T-helper 17 cell (primary cell): ENCODE data around the gene TLR5. TPM values are rescaled to one million over a fixed set of nuclear protein-coding genes. Genes with fewer than 3 reads are reported as not detected.

Experiments used
- ATAC-seq: fragments of 150-1000 bp; cut with Tn5 transposase; 2 replicates; pipeline ENCODE4 v1.10.0; 2021; ENCODE audit warnings: mild to moderate bottlenecking, moderate library complexity
- DNase-seq, 3 donors: peaks; one replicate each; pipeline versions ENCODE4 v3.0.0 to v3.0.0-alpha.2; 2020 to 2021
- H3K9me3 ChIP-seq: one replicate; pipeline ENCODE4 v1.7.0; 2013; ENCODE audit warnings: low read length, mild to moderate bottlenecking; ENCODE audit not compliant: control insufficient read depth, poor library complexity, severe bottlenecking
- H3K27ac Mint-ChIP-seq: one replicate; pipeline ENCODE4 v1.8.0; 2022; ENCODE audit warnings: mild to moderate bottlenecking, moderate library complexity, mixed read lengths
- H3K27me3 Mint-ChIP-seq: one replicate; pipeline ENCODE4 v1.8.0; 2022; ENCODE audit warnings: mixed read lengths
- H3K36me3 Mint-ChIP-seq: one replicate; pipeline ENCODE4 v1.8.0; 2022; ENCODE audit warnings: low read depth, mixed read lengths
- H3K4me1 Mint-ChIP-seq: one replicate; pipeline ENCODE4 v1.8.0; 2022; ENCODE audit warnings: mild to moderate bottlenecking, mixed read lengths
- H3K4me3 Mint-ChIP-seq: one replicate; pipeline ENCODE4 v1.8.0; 2022; ENCODE audit warnings: mild to moderate bottlenecking, moderate library complexity, mixed read lengths
- total RNA-seq, 4 donors: library from RNA in 2 of 4; stranded (reverse) in 2 of 4; gene quantifications; one replicate each; pipeline ENCODE4 v1.2.3 and lab custom pipeline; 2022 to 2026

TLR5 gene
- total RNA-seq, 2 donors from 2014 or later: 2.6 to 2.8 TPM

GRCh38 chr1:223066415-223066814 is 76.6 kb downstream of the TLR5 start:
- no peak overlapping the region for H3K4me3 Mint-ChIP-seq
- H3K27me3 Mint-ChIP-seq: peaks cover 7% of the 10 kb centered on the region
- no peaks in the 10 kb centered on the region for H3K4me1 Mint-ChIP-seq
- H3K27ac Mint-ChIP-seq: no peak overlapping the region
- H3K9me3 ChIP-seq: no peaks in the 10 kb centered on the region
- H3K36me3 Mint-ChIP-seq: no peaks in the 10 kb centered on the region
- ATAC-seq (no peak), DNase-seq (no peak)

DNA sequence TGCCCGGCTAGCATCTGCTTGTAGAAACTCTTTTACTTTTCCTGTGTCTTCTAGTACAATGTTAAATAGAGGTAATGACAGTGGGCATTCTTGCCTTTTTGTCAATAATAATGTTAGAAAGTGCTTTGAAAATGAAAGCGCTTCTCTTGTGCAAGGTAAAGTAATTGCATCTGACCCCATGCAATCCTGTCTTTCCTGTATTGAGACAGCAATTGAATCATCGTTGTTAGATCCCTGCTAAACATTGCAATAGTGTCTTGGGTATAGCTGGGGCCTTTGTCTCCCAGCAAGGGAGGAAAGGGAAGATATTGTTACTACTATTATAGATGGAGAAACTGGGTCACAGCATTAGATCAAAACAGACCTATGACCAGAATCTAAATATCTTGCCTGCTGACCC is 80.9 kb downstream of the TLR5 start:
- H3K9me3 ChIP-seq: no peaks in the 10 kb centered on the region
- ATAC-seq (no peak), DNase-seq (no peak)
- no peaks in the 10 kb centered on the region for H3K36me3 Mint-ChIP-seq
- peaks cover 20% of the 10 kb centered on the region for H3K27me3 Mint-ChIP-seq
- H3K4me1 Mint-ChIP-seq: no peaks in the 10 kb centered on the region
- H3K4me3 Mint-ChIP-seq: no peak overlapping the region
- no peak overlapping the region for H3K27ac Mint-ChIP-seq

GRCh38 chr1:223059526-223059925 is 83.5 kb downstream of the TLR5 start:
- no peaks in the 10 kb centered on the region for H3K36me3 Mint-ChIP-seq
- H3K9me3 ChIP-seq: no peaks in the 10 kb centered on the region
- H3K27ac Mint-ChIP-seq: no peak overlapping the region
- H3K4me3 Mint-ChIP-seq: no peak overlapping the region
- peaks cover 16% of the 10 kb centered on the region for H3K27me3 Mint-ChIP-seq
- H3K4me1 Mint-ChIP-seq: no peaks in the 10 kb centered on the region
- DNase-seq (no peak), ATAC-seq (no peak)

Other genes starting within 250 kb of the TLR5 start
- gene SUSD4, start 220.9 kb upstream of the TLR5 start, total RNA-seq: 10 to 100 TPM in 1 of 2 donors, 1 to 10 TPM in 1; 8.8 to 32.6 TPM